Measurements from ENCODE around the gene UQCC5. TPM values are rescaled to one million over a fixed set of nuclear protein-coding genes. Genes with fewer than 3 reads are reported as not detected.

UQCC5 gene
- polyA plus RNA-seq, 1 donor from 2014 or later = 20.5 TPM

- Histone ChIP-seq H3K9me3 (ENCODE audit: low read length) (no peaks in the 10 kb centered on the region), H2AFZ (ENCODE audit: low read depth, low read length) (no peak overlapping the region), H3K4me3 (ENCODE audit: low read length) (no peak overlapping the region), H3K9ac (ENCODE audit: low read length) (no peak overlapping the region), H3K27me3 (ENCODE audit: insufficient read depth, low read depth, low read length) (no peaks in the 10 kb centered on the region), H3K9me2 (ENCODE audit: insufficient read depth, low read length) (no peaks in the 10 kb centered on the region), H3K79me2 (replicated peaks; ENCODE audit: insufficient read depth, low read length) (no peaks in the 10 kb centered on the region), H3K4me2 (ENCODE audit: low read length) (no peak overlapping the region), H4K20me1 (ENCODE audit: insufficient read depth) (no peaks in the 10 kb centered on the region), H3F3A (ENCODE audit: insufficient read depth, low read length, poor library complexity, severe bottlenecking) (no peaks in the 10 kb centered on the region), H3K27ac (ENCODE audit: low read length) (no peak overlapping the region), H3K36me3 (ENCODE audit: insufficient read depth, low read length) (no peaks in the 10 kb centered on the region)
- TF ChIP-seq SMC3 (conservative IDR thresholded peaks at IDR 0.05; ENCODE audit: poor library complexity) (no peak), REST (IDR thresholded peaks at IDR 0.05; ENCODE audit: borderline replicate concordance) (no peak), RAD21 (conservative IDR thresholded peaks at IDR 0.05) (no peak), EP300 (conservative IDR thresholded peaks at IDR 0.05; ENCODE audit: poor library complexity, severe bottlenecking) (no peak), POLR2AphosphoS5 (IDR thresholded peaks at IDR 0.05) (no peak), CTCF (IDR thresholded peaks at IDR 0.05; ENCODE audit: poor library complexity, severe bottlenecking) (no peak), MXI1 (conservative IDR thresholded peaks at IDR 0.05; ENCODE audit: poor library complexity, severe bottlenecking) (no peak), TAF1 (IDR thresholded peaks at IDR 0.05; ENCODE audit: low read depth) (no peak)
Measured at GRCh38 chr3:52524752-52525679, 11.4 kb upstream of the UQCC5 start.

DNA sequence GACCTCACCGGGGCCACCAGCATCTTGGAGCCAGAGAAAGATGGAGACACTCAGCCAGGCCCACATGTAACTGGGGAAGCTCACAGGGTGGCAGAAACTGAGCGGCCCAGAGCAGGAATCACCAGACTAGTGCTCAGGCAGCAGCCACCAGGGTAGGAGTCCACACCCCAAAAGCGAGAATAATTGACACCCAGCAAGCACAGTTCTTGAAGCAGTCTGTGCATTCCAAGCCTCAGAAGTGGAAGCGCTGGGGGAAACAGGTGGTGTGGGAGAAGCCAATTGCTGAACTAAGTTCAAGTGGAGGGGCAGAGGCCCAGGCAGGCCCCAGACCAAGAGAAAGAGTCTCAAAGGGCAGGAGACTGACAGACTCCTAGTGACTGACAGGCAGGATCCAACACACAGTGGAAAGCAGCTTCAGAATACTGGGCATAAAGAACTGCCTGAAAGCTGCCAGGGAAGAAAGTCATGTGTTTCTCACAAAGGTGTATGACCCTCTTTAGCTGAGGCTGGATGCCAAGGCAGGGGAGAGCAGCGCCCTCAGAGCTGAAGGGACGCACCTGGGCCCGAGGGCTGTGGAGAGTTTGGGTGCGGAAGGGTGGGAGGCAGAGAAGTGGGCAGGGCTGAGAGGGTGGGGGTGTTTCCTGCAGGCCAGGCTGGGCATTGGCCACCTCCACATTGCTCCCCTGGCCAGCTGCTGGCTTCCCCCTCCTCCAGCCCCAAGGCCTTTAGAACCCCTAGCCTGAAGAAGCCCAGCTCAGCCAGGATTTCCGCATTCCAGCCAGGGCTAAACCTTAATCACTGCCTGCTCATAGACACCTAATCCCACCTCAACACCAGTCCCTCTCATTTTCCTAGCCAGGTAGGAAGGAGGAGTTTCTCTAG, 10.5 kb upstream of the UQCC5 start:
- no peak overlapping the region for H3K27ac ChIP-seq (ENCODE audit: low read length)
- H3K9me2 ChIP-seq (ENCODE audit: insufficient read depth, low read length) = no peaks in the 10 kb centered on the region
- no peaks in the 10 kb centered on the region for H3K27me3 ChIP-seq (ENCODE audit: insufficient read depth, low read depth, low read length)
- no peak overlapping the region for H3K4me2 ChIP-seq (ENCODE audit: low read length)
- H3K9ac ChIP-seq (ENCODE audit: low read length) = no peak overlapping the region
- H2AFZ ChIP-seq (ENCODE audit: low read depth, low read length) = no peak overlapping the region
- H3K79me2 ChIP-seq (replicated peaks; ENCODE audit: insufficient read depth, low read length) = no peaks in the 10 kb centered on the region
- H3F3A ChIP-seq (ENCODE audit: insufficient read depth, low read length, poor library complexity, severe bottlenecking) = no peaks in the 10 kb centered on the region
- H3K4me3 ChIP-seq (ENCODE audit: low read length) = no peak overlapping the region
- no peaks in the 10 kb centered on the region for H4K20me1 ChIP-seq (ENCODE audit: insufficient read depth)
- TF ChIP-seq MXI1 (conservative IDR thresholded peaks at IDR 0.05; ENCODE audit: poor library complexity, severe bottlenecking) = no peak
- no peak for TF ChIP-seq SMC3 (conservative IDR thresholded peaks at IDR 0.05; ENCODE audit: poor library complexity)
- TF ChIP-seq REST (IDR thresholded peaks at IDR 0.05; ENCODE audit: borderline replicate concordance) = no peak
- TF ChIP-seq RAD21 (conservative IDR thresholded peaks at IDR 0.05) = no peak
- TF ChIP-seq EP300 (conservative IDR thresholded peaks at IDR 0.05; ENCODE audit: poor library complexity, severe bottlenecking) = no peak
- TF ChIP-seq TAF1 (IDR thresholded peaks at IDR 0.05; ENCODE audit: low read depth) = no peak
- no peak for TF ChIP-seq CTCF (IDR thresholded peaks at IDR 0.05; ENCODE audit: poor library complexity, severe bottlenecking)
- TF ChIP-seq EZH2 (IDR thresholded peaks at IDR 0.05; ENCODE audit: borderline replicate concordance, insufficient read depth, low read length, poor library complexity, severe bottlenecking) = no peak
- TF ChIP-seq POLR2AphosphoS5 (IDR thresholded peaks at IDR 0.05) = no peak
- H3K9me3 ChIP-seq (ENCODE audit: low read length) = no peaks in the 10 kb centered on the region
- H3K36me3 ChIP-seq (ENCODE audit: insufficient read depth, low read length) = no peaks in the 10 kb centered on the region
